GM19025 (cell line): Measurements from ENCODE around the gene XYLT1.
"Not testable (repeated sequence)": the region's sequence is repeated elsewhere in the genome, so short reads cannot be mapped to it uniquely, and the experiment has no call there.

Experiments
- ATAC-seq: cut with Tn5 transposase; IDR thresholded peaks from one replicate; pipeline ENCODE4 v1.9.1; 2021; ENCODE audit warnings: mild to moderate bottlenecking, low read depth, moderate library complexity; ENCODE audit not compliant: unreplicated experiment

XYLT1 gene, protein sequence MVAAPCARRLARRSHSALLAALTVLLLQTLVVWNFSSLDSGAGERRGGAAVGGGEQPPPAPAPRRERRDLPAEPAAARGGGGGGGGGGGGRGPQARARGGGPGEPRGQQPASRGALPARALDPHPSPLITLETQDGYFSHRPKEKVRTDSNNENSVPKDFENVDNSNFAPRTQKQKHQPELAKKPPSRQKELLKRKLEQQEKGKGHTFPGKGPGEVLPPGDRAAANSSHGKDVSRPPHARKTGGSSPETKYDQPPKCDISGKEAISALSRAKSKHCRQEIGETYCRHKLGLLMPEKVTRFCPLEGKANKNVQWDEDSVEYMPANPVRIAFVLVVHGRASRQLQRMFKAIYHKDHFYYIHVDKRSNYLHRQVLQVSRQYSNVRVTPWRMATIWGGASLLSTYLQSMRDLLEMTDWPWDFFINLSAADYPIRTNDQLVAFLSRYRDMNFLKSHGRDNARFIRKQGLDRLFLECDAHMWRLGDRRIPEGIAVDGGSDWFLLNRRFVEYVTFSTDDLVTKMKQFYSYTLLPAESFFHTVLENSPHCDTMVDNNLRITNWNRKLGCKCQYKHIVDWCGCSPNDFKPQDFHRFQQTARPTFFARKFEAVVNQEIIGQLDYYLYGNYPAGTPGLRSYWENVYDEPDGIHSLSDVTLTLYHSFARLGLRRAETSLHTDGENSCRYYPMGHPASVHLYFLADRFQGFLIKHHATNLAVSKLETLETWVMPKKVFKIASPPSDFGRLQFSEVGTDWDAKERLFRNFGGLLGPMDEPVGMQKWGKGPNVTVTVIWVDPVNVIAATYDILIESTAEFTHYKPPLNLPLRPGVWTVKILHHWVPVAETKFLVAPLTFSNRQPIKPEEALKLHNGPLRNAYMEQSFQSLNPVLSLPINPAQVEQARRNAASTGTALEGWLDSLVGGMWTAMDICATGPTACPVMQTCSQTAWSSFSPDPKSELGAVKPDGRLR

DNA sequence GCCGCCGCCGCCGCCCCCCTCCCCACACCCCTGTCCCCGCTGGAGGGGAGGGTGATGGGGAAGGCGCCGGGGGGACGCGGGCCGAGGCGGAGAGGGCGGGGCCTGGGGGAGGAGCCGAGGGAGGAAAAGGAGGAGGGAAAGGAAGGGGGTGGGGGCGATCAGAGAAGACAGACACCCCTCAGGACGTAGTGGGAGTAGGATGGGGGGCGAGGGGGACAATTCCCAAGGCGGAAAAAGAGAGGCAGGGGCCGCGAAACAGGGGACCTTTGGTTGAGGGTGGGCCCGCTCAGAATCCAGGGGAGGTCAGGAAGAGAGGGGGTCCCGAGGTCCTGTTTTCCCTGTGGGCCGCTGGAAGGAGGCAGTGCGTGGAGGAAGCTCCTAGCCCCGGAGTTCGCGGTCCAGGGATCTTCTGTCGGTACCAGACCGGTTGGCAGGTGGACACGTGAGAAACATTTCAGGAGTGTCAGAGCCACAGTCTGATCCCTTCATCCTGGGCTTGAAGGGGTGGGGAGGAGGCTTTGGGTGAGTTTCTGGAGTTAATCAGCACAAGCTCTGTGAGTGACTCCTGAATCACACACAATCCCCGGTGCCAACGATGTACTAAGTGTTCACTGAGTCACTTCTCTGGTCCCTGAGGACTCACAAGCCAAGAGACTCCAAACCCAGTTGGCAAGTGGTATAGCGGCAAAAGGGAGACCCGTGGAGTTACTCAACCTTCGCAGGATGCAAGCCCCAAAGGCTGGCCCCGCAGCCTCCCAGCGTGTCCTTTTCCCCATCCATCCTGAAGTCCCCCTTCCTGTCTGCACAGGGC is at the start of gene XYLT1:
Gene XYLT1 (minus strand): TSS at position 53 of the 811 bp plus-strand sequence. CDS start 164 bp downstream, outside the sequence.
- ATAC-seq, result no peak

DNA sequence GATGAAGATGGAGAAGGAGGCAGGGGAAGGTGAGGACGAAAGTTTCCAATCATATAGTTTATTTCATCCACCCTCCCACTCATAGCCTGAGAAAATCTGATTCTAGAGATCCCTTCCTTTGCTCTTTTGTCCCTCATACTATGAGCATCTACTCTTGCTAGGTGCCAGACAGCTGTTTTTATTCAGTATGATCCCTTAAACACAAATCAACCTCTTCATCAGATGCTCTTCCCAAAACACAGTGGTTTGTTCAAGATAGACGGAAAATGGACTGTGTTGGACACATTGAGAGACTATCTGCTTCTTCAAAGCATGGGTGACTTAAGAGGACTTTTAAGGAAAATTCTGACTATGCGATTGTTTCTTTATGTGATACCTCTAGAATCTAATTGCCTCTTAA is 49.4 kb upstream of the XYLT1 start:
- no peak for ATAC-seq

DNA sequence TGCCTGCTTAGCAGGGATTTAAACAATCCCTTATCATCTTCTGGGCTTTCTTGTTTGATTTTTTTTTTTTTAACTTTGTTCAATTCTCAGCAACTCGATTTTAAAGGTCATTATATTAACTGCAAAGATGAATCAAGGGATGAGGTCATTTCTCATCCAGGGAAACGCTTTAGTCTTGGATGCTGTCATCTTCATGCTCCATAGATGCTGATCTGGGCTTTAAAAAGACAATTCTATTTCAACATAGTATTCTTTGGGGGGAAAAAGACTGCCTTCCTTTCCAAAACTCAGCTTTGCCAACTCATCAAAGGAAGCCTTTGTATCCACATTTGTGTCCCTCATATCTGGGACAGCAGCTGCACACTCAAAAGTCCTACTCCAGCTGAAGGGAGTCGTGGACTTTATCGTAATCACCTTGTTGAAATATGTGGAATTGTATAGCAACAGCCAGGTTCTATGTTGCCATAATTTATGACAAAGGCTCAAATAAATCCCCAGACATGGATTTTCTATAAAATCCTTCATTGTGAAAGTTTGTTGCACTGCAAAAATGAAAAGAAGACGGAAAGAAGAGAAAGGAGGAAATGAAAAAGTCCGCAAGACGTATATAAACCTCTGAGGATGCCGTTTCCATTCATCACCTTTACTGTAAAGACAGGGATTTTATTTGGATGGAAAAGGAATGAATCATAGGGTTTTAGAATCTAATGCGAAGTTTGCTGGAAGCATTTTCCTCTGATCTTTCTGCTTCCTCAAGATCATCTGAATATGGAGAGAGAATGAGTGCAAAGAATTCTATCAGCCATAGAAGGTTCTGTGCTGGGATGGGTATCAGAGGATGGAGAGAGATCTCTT is 48.6 kb upstream of the XYLT1 start:
- ATAC-seq, result no peak

DNA sequence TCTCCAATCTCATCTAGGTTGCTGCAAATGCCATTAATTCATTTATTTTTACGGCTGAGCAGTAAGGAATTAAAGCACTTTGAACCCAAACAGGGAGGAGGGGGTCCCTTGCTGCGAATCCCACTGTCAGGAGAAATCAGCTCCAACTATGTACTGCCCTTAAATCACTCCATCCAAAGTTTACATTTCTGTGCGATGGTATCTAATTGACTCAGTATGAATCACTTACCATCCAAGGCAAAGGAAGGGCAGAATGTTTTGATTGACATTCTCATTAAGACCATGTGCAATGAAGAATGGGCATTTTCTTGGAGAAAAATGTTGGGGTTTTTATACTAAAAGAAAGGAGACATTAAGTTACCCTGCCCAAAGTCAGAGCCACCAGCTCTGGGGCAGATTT is 47.7 kb upstream of the XYLT1 start:
- no peak for ATAC-seq

DNA sequence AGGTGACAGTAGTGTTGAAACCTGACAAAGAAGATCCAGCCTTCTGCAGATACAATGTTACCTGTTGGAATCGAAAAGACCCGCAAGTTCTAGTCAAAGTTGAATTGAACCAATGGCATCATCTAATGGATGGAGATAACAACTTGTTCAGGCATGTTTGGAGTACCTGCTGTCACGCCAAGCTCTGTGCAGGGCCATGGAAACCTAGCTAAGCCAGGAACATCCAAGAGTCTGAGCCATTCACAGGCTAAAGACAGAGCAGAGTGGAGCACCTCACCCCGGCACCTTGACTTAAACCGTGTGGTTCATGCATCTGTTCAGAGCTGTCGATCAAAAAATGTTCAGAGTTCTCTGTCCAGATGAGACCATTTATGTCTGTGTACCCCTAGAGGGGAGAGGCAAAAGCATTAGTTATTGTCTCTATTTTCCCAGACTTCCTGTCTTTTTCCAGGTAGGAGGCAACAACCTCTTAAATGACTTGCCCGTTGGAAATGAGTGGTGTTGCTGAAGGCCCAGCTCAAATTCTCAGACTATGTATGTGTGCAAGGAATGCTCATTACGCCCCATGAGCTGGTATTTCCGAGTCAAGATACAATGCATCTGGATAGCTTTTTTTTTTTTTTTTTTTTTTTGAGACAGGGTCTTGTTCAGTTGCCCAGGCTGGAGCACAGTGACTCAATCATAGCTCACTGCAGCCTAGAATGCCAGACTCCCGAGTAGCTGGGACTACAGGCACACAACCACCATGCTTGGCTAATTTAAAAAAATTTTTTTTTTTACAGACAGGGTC is 44.9 kb upstream of the XYLT1 start:
- ATAC-seq, result no peak

DNA sequence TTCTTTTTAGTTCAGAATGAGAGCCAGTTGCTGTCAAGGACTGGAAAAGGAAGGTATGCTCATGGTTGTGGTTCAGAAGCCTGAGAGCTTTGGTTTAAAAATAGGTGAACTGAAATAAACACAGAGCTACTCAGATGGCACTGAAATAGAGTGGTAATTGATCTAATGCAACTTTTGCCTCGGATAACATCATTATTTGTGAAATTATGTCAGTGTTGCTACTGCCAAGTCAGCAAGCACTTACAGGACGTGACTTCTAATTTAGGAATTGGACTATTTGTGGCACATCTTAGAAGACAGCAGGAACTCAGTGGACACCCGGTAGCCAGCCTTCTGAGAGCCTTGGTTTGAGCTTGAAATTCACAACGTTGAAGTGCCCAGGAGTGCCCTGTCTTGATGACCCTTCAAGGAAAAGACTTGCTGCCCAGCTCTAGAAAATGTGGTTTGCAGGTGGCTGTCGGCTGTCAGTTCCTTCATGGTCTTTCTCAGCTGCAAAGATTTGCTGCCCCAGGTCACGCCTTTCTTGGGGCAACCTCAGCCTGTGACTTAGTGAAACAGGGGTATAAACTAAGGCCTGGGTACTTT is 42.0 kb upstream of the XYLT1 start:
- ATAC-seq, result no peak

DNA sequence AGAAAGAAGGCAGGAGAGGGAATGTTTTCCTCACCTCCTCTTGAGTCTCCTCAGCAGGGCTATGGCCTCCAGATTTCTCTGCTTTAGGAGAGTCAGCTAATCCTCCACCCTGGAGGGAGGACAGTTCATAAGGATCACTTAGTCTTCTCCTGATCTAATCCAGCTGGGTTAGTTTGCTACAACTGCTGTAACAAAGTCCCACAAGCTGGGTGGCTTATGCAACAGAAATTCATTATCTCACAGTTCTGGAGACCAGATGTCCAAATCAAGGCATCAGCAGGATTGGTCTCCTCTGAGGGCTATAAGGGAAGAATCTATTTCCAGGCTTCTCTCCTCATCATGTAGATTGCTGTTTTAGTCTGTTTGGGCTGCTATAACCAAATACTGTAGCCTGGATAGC is 40.6 kb upstream of the XYLT1 start:
- no peak for ATAC-seq

DNA sequence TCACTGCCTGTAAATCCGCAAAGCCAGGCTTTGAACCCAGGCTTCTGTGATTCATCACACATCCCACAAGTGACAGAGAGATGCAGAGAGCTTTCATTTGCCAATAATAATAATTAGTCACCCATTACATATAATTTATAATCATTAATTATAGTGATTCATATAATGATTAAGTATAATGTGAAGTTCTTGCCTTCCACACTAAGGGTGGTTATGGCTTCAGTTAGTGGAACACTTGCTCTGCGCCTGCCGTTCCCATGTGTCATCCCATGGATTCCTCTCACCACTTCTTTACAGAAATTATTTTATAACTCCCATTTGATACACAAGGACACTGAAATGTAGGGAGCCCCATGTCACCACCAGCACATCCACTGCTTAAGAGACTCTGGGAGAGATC is 39.8 kb upstream of the XYLT1 start:
- no peak for ATAC-seq

DNA sequence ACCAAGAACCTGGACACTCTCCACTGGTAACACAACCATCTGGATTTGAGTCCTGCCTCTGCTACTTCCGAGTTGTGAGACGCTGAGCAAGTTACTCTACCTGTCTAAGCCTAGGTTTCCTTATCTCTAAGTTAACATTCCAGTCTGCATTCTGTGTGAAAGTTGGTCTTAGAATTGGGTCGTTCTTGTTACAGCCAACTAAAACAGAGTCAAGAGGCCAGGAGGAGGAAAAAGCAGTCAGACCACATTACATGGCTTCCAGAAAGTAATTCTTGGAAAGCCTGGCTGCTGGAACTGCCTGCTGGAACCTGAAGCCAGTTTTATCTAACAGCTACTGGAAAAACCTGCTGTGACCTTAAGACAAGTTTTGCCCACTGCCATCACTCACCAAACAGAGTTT is 38.4 kb upstream of the XYLT1 start:
- ATAC-seq, result no peak

DNA sequence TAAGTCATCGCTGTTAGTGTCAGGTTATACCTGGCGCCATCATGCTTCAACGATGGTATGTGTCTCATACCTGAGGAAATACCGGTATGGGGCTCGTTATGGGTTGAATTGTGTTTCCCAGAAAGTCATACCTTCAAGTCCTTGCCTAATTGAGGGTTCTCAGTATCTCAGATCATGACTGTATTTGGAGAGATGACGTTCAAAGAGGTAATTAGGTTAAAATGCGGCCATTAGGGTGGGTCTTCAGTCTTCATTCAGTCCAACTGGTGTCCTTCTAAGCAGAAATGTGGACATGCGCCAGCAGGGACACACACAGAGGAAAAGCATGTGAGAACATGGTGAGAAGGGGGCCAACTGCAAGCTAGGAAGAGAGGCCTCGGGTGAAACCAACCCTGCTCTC is 37.5 kb upstream of the XYLT1 start:
- ATAC-seq, result no peak

DNA sequence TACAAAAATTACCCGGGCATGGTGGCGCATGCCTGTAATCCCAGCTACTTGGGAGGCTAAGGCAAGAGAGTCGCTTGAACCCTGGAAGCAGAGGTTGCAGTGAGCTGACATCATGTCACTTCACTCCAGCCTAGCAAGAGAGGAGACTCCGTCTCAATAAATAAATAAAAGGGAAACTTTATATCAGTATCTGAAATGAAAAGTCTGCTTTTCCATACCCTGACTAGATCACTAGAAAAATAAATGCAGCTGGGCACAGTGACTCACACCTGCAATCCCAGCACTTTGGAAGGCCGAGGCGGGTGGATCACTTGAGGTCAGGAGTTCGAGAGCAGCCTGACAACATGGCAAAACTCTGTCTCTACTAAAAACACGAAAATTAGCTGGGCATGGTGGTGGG is 36.8 kb upstream of the XYLT1 start:
- not testable (repeated sequence) for ATAC-seq

DNA sequence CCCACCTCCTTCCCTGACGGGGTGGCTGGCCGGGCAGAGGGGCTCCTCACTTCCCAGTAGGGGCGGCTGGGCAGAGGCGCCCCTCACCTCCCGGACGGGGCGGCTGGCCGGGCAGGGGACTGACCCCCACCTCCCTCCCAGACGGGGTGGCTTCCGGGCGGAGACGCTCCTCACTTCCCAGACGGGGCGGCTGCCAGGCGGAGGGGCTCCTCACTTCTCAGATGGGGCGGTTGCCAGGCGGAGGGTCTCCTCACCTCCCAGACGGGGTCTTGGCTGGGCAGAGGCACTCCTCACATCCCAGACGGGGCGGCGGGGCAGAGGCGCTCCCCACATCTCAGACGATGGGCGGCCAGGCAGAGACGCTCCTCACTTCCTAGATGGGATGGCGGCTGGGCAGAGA is 35.1 kb upstream of the XYLT1 start:
- not testable (repeated sequence) for ATAC-seq

DNA sequence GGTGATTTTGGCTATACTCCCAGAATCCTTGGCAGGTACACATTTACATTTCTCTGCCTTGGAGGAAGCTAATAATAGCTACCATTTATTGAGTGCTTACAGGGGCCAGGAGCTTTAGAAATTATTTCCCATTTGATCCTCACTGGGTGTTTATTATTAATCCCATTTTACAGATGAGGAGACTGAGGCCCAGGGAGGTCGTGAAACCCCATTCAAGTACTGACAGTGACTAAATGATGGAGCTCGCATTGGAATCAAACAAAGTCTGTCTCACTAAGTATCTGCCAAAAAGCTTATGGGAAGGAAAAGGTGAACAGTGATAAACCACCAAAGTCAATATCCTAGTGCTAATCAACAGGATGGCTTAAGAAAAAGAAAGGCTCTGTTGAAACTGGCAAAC is 33.3 kb upstream of the XYLT1 start:
- no peak for ATAC-seq

DNA sequence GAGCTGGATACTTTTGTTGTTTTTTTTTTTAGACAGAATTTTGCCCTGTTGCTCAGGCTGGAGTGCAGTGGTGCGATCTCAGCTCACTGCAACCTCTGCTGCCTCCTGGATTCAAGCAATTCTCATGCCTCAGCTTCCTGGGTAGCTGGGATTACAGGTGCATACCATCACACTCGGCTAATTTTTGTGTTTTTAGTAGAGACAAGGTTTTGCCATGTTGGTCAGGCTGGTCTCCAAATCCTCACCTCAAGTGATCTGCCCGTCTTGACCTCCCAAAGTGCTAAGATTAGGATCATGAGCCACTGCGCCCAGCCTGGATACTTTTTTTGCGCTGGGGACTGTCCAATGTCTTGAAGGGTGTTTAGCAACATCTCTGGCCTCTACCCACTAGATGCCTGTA is 32.6 kb upstream of the XYLT1 start:
- no peak for ATAC-seq

DNA sequence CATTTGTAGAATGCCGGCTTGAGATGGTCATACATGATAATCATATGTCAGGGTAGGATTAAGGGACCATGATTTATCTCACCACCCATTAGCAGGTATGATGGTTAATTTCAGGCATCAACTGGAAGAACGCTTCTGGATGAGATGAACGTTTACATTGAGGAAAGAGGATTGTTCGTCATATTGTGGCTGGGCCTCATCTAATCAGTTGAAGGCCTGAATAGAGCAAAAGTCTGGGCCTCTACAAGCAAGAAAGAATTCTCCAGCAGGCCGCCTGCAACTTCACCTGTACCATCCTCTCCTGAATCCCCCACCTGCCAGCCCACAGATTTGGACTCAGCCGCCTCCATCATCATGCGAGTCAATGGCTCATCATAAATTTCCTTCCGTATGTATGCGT is 30.6 kb upstream of the XYLT1 start:
- no peak for ATAC-seq

DNA sequence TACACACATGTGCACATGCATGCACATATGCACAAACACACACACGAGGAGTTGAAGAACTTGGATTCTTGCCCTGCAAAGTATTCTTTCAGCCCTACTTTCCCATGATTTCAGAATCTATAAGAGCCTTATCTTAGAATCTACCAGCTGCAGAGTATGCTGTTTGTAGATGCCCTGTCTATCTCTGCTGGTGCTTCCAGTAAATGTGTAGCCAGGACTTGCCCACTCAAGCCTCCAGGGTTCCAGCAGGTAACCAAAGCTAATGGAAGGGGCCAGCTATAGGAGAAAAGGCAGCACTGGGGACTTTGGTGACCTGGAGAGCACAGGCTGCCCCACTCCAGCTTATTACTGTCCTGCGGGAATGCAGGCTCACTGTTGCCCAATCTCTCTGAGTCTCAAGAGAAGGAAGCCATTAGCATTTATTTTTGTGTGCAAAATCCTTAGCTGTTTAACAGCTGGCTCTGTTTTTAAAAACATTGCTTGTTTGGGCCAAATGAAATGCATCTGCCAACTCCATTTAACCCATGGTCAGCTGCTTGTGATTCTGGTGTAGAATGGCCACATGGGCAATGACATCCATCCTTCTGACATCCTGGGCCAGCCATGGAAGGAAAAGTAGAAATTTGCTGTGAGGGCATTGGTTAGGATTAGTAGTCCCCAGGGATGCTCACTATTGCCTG is 28.6 kb upstream of the XYLT1 start:
- ATAC-seq, result no peak

DNA sequence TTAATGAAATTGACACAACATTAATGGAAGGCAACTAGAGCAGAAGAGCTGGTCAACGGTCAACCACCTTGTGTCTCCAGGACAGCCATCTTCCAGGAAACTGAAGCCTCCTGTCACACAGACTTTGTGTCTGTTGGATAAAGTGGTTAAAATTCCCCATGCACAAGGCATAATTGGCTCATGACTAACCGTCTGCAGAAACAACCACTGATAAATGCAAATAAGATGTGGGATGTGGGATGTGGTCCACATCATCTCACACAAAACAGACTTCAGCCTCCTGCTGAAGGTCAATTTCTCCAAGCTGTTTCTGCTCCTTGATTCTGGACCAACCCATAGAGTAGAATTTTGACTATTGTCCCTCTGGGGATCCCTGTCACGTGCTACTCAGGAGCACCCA is 26.9 kb upstream of the XYLT1 start:
- no peak for ATAC-seq

DNA sequence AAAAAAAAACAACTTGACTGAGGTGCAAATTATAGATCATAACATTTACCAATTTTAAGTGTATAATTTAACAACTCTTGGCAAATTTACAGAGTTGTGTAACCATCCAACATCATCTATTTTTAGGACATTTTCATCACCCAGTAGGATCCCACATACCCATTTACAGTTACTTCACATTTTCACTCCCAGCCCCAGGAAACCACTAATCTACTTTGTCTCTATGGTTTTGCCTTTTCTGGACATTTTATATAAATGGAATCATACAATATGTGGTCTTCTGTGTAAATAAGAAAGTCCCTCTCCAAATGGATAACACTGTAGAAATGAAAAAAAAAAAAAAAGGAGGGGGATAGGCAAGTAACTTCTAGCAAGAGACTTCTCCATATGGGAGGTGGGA is 26.1 kb upstream of the XYLT1 start:
- ATAC-seq, result no peak
